ENCODE data around the gene BBIP1.

DNA sequence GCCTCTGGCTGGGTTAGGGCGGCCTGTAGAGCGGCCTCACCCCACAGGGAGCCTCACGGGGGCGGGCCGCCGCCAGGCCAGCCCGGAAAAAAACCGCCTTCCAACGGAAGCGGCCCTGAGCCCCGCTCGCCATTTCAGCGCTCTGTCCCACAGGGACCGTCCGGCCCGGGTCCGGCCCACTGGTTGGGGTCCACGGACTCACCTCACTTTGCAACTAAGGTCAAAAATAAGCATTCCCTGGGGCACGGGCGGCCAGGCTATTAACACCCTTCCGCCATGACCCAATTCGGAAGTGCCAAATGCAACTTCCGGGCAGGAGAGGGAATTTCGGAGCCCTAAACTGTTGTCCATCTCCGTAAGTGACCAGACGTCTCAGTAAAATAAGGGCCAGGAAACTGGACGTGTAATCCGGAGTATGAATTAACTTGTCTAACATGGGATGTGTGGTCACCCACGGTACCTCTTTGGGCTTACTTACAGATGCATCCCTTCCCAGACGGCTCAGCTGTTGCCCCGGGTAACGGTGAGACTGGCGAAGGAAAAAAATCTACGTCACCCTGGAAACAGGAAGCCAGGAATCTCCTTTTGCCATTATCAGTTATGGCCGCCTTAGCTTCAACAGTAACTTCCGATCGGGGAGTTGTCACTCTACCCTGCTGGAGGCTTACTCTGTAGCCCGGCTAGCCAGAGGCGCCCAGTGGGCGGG, at the start of gene BBIP1:
- TF ChIP-seq, protein P1, sequence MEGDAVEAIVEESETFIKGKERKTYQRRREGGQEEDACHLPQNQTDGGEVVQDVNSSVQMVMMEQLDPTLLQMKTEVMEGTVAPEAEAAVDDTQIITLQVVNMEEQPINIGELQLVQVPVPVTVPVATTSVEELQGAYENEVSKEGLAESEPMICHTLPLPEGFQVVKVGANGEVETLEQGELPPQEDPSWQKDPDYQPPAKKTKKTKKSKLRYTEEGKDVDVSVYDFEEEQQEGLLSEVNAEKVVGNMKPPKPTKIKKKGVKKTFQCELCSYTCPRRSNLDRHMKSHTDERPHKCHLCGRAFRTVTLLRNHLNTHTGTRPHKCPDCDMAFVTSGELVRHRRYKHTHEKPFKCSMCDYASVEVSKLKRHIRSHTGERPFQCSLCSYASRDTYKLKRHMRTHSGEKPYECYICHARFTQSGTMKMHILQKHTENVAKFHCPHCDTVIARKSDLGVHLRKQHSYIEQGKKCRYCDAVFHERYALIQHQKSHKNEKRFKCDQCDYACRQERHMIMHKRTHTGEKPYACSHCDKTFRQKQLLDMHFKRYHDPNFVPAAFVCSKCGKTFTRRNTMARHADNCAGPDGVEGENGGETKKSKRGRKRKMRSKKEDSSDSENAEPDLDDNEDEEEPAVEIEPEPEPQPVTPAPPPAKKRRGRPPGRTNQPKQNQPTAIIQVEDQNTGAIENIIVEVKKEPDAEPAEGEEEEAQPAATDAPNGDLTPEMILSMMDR (IDR thresholded peaks at IDR 0.05; ENCODE audit: insufficient read depth, low read length, poor library complexity, severe bottlenecking) = no peak
- no peak for TF ChIP-seq EZH2phosphoT487 (conservative IDR thresholded peaks at IDR 0.05; ENCODE audit: low read length)
